ENCODE measurements around the gene SMIM14.
"Not testable (repeated sequence)": the region's sequence is repeated elsewhere in the genome, so short reads cannot be mapped to it uniquely, and the experiment has no call there.

SMIM14 gene

DNA sequence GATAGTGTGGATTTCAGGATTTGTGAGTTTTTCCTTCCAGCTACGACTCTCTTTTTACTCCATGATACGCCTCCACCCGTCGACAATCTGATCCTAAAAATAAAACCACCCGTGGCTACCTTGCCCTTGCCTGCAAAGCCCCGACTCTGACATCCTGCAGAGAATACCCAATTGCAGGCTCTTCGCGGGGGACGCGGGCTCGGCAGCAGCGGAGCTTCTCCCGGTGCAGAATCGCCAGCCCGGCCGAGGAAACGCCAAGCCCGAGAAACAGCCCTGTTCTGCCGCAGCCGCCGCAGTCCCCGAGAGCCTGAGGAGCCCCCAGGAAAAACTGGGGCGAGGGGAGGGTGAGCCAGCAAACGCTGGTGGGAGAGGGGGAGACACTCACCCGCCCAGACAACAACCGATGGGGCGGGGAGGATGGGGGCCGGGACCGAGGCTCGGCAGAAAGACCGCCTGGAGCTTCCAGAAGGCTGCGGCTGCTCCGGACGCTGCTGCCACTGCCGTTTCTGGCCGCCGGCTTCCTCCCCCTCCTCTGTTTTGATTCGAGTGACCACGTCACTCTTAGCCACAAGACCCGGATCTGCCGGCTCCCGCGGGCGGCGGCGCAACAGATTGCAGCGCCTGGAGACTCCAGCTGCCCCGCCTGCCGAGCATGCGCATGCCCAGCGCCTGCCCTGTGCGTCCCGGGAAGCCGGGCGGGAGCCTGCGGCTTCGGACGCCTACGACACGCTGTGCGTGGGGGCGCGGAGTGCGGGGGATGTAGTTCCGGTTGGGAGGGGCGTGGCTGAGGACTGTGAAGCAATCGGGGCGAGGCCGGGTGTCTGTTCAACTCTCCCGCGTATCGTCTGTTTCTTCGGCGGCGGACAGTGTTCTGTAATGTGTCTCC is at the start of gene SMIM14:
Gene SMIM14, minus strand, starts transcription at position 512 of the 886 bp plus-strand sequence. CDS start 33,720 bp downstream, outside the sequence.
- peak; percentile 93 for DNase-seq (ENCODE audit: low spot score)

DNA sequence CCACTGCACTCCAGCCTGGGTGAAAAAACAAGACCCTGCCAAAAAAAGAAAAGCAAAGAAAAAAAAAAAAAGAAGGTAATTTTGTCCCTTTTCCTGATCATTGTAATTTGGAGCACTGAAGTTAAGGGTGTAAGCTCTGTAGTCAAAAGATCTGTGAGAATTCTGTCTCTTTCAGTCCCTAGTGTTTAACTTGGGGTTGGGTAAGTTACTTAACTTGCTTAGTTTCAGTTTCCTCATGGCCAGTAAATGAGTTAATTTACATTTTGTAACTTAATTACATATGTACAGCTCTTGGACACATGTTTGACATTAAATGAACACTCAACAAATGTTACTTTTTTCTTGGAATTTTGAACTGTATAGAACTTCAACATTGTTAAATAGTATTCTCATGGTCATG is 48.3 kb upstream of the SMIM14 start:
- DNase-seq (ENCODE audit: low spot score): no peak

DNA sequence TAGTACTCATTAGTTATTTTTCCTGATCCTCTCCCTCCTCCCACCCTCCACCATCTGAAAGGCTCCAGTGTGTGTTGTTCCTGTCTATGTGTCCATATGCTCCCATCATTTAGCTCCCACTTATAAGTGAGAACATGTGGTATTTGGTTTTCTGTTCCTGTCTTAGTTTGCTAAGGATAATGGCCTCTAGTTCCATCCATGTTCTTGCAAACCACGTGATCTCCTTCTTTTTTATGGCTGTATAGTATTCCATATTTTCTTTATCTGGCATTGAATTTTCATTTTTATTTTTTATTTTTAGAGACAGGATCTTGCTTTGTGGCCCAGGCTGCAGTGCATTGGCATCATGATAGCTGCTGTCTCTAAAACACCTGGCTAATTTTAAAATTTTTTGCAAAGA is 47.3 kb upstream of the SMIM14 start:
- DNase-seq (ENCODE audit: low spot score): no peak

DNA sequence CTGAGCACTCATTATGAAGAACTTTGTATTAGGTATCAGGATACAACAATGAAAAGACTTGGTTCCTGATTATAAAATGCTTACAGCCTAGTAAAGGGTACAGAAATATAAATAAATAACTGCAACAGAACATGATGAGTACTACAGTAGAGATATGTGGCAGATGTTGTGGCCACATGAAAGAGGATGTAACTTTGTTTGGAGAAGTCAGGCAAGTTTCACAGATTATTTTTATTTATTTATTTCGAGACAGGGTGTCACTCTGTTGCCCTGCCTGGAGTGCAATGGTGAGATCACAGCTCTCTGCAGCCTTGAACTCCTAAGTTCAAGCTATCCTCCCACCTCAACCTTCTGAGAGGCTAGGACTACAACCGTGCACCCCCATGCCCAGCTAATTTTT is 43.5 kb upstream of the SMIM14 start:
- DNase-seq (ENCODE audit: low spot score): no peak

DNA sequence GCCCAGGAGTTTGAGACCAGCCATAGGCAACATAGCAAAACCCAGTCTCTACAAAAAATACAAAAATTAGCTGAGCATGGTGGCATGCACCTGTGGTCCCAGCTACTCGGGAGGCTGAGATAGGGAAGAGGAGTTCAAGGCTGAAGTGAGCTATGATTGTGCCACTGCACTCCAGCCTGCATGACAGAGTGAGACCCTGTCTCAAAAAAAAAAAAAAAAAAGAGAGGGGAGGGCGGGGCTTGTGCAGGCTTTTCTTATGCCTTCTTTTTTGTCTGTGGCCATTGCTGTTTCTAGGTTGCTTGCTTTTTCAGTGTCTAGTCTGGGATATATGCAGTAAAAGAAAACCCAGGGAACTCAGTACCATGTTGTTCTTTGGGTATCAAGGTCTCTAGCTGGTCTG is 42.3 kb upstream of the SMIM14 start:
- DNase-seq (ENCODE audit: low spot score): not testable (repeated sequence)

DNA sequence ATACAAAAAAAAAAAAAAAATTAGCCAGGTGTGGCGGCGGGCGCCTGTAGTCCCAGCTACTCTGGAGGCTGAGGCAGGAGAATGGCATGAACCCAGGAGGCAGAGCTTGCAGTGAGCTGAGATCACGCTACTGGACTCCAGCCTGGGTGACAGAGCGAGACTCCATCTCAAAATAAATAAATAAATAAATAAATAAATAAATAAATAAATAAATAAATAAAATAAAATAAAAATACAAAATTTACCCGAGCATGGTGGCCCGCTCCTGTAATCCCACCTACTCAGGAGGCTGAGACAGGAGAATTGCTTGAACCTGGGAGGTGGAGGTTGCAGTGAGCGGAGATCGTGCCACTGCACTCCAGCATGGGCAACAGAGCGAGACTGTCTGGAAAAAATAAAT is 37.0 kb upstream of the SMIM14 start:
- not testable (repeated sequence) for DNase-seq (ENCODE audit: low spot score)

DNA sequence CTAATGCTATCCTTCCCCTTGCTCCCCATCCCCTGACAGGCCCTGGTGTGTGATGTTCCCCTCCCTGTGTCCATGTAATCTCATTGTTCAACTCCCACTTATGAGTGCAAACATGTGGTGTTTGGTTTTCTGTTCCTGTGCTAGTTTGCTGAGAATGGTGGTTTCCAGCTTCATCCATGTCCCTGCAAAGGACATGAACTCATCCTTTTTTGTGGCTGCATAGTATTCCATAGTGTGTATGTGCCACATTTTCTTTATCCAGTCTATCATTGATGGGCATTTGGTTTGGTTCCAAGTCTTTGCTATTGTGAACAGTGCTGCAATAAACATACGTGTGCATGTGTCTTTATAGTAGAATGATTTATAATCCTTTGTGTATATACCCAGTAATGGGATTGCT is 31.6 kb upstream of the SMIM14 start:
- not testable (repeated sequence) for DNase-seq (ENCODE audit: low spot score)

DNA sequence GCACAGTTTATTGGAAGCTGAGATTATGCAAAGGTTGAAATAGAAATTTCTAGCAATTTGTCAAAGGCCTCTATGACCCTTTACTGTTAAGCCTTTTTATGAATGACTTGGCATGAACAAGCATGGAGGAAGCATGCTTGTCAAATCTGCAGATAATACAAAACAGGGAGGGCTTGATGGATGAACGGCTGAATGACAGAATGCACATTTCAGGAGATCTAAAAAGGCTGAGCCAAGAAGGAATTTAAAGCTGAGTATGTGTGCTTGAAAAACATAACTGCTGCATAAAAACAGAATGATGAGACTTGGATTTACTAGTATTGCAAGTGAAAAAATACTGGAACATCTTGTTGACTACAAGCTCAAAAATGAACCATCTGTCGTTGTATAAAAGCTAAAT is 30.2 kb upstream of the SMIM14 start:
- DNase-seq (ENCODE audit: low spot score): no peak

DNA sequence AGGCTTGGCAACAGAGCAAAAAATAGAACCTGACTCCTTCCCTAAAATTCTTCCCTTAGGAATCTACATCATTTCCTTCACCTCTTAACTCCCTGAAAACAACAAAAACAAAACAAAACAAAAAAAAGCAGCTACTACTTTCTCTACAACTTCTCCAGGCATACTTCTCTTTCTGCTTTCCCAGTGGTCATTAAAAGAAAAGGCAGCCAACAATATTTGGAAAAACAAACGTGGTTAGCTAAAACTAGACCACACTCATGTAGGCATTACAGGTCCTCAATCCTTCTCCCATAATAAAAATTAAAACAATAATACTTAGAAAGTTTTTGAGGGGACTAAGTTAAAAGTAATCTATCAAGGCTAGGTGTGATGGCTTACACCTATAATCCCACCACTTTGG is 29.0 kb upstream of the SMIM14 start:
- no peak for DNase-seq (ENCODE audit: low spot score)

DNA sequence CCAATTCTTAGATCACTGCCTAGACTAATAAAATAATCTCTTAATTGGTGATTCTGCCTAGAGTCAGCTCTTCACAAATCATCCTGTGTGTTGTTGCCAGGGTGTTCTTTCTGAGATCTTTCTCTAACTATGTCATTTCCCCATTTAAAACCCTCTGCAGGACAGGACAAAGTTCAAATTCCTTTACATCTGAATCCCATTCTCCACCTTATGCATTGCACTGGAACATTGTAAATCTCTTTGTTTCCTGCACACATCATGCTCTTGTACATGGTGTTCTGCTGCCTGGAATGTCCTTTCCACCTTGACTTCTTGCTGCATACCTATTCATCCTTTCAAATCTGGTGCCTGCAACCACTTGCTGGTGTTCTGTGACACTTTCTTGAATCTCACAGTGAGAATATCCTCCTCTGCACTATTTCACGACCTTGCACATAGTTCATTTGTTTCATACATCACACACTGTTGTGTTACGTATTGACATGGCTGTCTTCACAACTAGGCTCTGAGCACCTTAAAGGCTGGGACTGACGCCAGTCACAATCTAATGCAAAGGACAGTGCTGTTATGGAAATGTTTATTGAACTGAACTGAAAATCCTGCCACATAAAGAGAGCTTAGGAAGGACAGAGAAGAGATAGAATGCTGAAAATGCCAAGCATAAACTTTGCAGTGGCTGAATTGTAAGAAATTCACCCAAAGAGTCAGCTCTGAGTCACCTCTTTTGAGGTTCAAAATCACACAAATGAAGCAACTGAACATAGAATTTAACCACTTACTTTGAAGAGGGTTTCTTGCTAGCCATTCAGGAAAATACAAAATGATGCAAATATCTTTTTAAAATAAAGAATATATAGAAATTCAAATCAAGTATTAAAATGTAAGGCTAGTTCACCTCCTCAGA is 26.4 kb upstream of the SMIM14 start:
- DNase-seq (ENCODE audit: low spot score): peak; percentile 4

DNA sequence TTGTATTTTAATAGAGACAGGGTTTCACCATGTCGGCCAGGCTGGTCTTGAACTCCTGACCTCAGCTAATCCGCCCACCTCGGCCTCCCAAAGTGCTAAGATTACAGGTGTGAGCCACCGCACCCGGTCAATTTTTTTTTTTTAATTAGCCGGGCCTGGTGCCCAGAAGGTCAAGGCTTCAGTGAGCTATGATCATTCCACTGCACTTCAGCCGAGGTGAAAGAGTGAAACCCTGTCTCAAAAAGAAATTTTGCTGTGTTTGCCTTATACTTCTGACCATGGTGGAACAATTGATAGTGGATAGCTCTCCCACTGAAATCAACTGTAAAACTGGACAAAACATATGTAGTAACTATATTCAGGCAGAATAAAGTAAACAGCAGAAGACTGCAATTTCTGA is 24.0 kb upstream of the SMIM14 start:
- DNase-seq (ENCODE audit: low spot score): no peak

DNA sequence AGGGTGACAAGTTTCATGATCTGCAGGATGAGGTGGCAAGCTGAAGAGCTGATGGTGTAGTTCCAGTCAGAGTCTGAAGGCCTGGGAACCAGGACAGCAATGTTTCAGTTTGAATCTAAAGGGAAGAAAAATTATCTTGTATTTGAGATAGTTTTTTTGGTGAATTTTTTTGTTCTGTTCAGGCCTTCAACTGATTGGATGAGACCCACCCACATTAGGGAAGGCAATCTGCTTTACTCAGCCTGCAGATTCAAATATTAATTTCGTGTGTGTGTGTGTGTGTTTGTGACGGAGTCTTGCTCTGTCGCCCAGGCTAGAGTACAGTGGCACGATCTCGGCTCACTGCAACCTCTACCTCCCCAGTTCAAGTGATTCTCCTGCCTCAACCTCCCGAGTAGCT is 22.1 kb upstream of the SMIM14 start:
- no peak for DNase-seq (ENCODE audit: low spot score)

DNA sequence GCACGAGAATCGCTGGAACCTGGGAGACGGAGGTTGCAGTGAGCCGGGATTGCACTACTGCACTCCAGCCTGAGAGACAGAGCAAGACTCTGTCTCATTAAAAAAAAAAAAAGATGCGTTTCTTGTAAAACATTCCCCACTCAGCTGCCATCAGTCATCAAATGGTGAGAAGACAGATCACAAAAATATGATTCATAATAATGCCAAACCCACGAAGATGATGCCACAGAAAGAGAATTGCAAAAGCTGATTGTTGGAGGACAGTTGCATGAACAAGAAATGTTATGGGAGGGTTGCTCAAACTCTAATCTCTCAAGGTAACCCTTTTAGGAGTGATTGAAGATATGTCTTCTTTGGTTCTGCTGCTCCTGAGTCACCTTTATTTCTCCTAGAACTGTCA is 21.4 kb upstream of the SMIM14 start:
- DNase-seq (ENCODE audit: low spot score): no peak

DNA sequence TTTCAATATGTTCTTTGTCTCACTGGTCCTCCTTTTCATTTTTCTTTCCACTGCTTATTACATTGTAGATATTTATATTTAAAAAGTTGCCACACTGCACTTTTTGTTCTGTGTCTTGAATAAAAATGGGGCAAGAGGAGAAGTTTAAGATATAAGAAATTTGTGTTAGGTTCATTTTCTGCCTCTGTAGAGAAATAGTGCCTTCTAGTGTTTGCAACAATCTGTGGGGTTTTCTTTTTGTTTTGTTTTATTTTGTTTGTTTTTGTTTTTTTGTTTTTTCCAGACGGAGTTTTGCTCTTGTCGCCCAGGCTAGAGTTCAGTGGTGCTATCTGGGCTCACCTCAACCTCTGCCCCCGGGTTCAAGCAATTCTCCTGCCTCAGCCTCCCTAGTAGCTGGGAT is 20.1 kb upstream of the SMIM14 start:
- DNase-seq (ENCODE audit: low spot score): no peak

DNA sequence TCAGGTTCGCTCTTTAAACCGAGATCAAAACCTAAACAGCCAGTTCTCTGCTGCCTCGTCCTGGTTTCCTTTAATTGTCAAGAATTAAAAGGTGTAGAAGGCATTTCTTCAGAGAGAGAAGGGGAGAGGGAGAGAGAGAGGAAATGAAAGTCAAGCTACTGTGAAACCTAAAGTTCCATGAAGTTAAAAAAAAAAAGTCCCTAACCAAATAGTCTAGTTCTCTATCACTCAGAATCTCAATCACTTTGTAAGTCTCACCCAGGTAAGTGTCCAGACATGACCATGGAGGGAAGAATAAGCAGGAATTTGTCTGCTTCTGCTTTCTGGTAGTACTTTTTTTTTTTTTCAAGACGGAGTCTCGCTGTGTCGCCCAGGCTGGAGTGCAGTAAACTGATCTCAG is 18.8 kb upstream of the SMIM14 start:
- no peak for DNase-seq (ENCODE audit: low spot score)

DNA sequence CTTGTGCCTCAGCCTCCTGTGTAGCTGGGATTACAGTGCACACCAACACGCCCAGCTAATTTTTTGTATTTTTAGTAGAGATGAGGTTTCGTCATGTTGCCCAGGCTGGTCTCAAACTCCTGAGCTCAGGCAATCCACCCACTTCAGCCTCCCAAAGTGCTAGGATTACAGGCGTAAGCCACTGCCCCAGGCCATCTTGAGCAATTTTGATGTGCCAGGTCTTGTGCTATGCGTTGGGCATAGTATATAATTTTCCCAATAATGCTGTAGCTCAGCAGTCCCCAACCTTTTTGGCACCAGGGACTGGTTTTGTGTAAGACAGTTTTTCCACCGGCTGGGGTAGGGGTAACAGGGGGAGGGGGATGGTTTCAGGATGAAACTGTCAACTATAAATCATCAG is 18.0 kb upstream of the SMIM14 start:
- not testable (repeated sequence) for DNase-seq (ENCODE audit: low spot score)

DNA sequence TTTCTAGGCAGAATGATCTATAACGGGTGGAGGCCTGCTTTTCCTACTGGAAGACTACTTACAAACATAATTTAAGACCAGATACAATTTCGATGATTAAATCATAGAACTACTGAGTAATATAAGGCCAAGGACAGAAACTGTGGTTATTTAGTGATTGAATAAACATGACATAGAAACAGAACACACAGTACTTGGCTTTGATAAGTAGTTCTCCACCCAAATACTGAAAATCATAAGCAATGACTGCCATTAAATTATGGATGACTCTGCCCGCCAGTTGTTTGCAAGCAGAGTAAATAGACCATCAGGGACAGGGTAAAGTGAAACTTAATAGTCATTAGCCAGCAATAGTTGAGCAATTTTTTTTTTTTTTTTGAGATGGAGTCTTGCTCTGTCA is 17.2 kb upstream of the SMIM14 start:
- no peak for DNase-seq (ENCODE audit: low spot score)

DNA sequence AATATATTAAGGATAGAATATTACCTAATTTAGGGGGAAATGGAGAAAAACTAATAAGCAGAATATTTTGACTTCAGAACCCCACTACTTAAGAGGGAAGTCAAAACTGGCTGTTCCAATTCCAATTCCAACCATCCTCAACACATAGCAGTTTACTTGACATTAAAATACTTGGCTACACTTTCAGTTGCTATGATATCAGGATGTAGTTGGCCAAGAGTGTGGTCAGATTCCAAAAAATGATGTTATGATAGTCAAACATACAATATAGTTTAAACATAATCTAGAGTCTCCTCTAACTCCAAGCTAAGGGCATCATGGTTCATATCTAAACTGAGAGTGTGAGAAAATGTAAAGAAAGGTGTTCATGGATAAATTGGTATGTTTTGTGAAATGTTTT is 16.5 kb upstream of the SMIM14 start:
- DNase-seq (ENCODE audit: low spot score): no peak

DNA sequence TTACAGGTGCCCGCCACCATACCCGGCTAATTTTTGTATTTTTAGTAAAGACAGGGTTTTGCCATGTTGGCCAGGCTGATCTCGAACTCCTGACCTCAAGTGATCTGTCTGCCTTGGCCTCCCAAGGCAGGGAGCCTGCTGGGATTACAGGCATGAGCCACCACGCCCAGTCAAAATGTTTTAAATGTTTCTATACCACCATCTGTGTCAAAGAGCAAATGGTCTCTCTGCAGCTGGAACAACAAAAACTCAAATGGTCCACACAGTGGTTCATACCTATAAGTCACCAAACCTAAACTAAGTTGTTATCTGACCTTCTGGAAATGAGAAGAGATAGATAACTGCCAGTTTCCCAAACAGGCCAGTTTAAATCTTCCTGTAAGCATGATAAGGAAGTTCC is 12.9 kb upstream of the SMIM14 start:
- DNase-seq (ENCODE audit: low spot score): not testable (repeated sequence)

DNA sequence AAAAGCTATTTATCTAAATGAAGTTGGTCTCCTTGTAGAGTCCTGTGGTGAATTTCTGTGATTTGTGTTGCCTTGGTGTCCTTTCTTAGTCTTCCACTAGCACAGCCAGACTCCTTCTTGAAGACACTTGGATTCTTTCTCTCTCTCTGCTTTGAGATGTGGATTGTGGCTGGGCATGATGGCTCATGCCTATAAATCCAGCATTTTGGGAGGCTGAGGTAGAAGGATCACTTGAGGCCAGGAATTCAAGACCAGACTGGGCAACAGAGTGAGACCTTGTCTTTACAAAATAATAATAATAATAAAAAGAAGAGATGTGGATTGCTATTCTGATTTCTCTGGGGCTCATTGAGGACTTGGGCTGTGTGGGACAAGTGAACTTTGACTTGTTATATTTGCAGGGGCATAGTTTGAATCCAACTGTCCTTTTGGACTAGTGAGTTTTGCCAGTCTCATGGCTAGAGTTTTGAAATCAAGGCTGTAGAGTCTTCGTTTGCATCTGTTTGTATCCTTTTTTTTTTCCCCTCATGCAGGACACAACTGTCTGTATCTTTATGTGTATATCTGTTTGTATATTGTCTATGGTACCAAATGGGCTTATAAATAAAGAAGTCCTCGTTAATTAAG is 11.1 kb upstream of the SMIM14 start:
- no peak for DNase-seq (ENCODE audit: low spot score)

DNA sequence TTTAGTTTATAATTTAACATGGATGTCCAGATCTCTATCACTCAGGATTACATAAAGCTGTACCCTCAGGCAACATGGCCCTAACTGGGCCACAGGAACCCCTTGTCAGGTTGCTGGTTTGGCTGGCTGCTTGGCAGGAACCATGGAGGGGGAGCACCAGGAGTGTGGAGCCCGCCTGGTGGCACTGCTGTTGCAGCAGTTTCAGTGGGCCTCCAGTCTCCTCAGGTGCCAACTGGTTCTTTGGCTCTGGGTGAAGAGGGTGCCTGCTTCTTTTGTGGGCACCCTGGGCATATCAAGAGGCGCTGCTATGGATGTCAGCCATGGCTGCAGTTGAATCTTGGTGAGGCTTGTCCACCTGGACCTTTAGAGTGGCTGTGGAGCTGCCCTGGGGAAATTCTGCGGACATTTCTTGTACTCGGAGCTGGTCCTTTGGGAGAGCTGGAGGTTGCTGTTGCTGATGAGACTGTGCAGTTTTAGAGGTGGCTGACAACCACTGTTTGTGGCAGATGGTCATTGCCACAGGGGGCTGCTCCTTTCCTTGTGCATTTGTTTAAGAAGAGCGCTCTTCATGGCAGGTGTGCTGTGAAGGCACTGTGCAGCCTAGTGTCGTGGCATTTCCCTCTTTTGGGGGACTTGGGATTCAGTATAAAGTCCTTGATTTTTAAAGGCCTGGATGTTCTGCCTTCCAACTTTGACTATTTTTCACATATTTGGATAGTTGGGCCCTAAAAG is 10.3 kb upstream of the SMIM14 start:
- no peak for DNase-seq (ENCODE audit: low spot score)

DNA sequence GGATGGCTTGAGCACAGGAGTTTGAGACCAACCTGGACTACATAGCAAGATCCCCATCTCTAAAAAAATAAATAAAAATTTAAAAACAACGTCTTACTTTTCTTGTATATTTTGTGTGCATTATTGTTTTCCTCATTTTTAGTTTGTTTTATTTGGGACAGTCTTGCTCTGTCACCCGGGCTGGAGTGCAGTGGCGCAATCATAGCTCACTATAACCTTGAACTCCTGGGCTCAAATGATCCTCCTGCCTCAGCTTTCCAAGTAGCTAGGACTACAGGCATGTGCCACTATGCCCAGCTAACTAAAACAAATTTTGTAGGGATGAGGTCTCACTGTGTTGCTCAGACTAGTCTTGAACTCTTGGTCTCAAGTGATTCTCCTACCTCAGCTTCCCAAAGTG is 9.5 kb upstream of the SMIM14 start:
- DNase-seq (ENCODE audit: low spot score): no peak

Data from SW480 (cell line).